Measurements from ENCODE around the gene LRMDA.

GRCh38 chr10:75606203-75606779 lies 174.9 kb downstream of the LRMDA start:
- no peak for TF ChIP-seq TAF1 (IDR thresholded peaks at IDR 0.05; ENCODE audit: low read depth)
- TF ChIP-seq FOXM1 (IDR thresholded peaks at IDR 0.05; ENCODE audit: borderline replicate concordance, low read depth): no peak
- TF ChIP-seq REST (IDR thresholded peaks at IDR 0.05; ENCODE audit: low read depth): no peak
- TF ChIP-seq RAD21 (IDR thresholded peaks at IDR 0.05; ENCODE audit: low read depth): no peak
- TF ChIP-seq USF1 (IDR thresholded peaks at IDR 0.05): no peak
- TF ChIP-seq EGR1 (IDR thresholded peaks at IDR 0.05): no peak
- TF ChIP-seq CREB1 (IDR thresholded peaks at IDR 0.05; ENCODE audit: low read depth): no peak
- no peak for TF ChIP-seq MAX (IDR thresholded peaks at IDR 0.05)
- no peak for TF ChIP-seq TEAD4 (IDR thresholded peaks at IDR 0.05)
- TF ChIP-seq EP300 (IDR thresholded peaks at IDR 0.05; ENCODE audit: borderline replicate concordance): no peak

Data from Ishikawa (cell line).